GM18505 (cell line): ENCODE data around the gene SDCCAG8.

Experiments
- ATAC-seq: cut with Tn5 transposase; IDR thresholded peaks from one replicate; pipeline ENCODE4 v1.9.1; 2021; ENCODE audit not compliant: unreplicated experiment
- POLR2A ChIP-seq: IDR thresholded peaks from 4 replicates; pipeline ENCODE4 v1.6.1; 2011; ENCODE audit warnings: borderline replicate concordance; ENCODE audit not compliant: insufficient read depth, insufficient read length; ENCODE audit errors: extremely low read depth

SDCCAG8 gene

GRCh38 chr1:243525085-243525487 is 269.2 kb downstream of the SDCCAG8 start:
- ATAC-seq, result no peak
- TF ChIP-seq POLR2A, result no peak

GRCh38 chr1:243526180-243526579 is 270.3 kb downstream of the SDCCAG8 start:
- ATAC-seq, result no peak
- TF ChIP-seq POLR2A, result no peak

- ATAC-seq, result no peak
- no peak for TF ChIP-seq POLR2A
These were observed 272.7 kb downstream of the SDCCAG8 start for GRCh38 chr1:243528459-243529121.

GRCh38 chr1:243529512-243529911 is 273.7 kb downstream of the SDCCAG8 start:
- ATAC-seq, result no peak
- no peak for TF ChIP-seq POLR2A

GRCh38 chr1:243535014-243535413 is 279.2 kb downstream of the SDCCAG8 start:
- no peak for ATAC-seq
- TF ChIP-seq POLR2A, result no peak

GRCh38 chr1:243539636-243540035 is 283.8 kb downstream of the SDCCAG8 start:
- no peak for ATAC-seq

GRCh38 chr1:243542739-243543415 is 287.0 kb downstream of the SDCCAG8 start:
- ATAC-seq, result no peak

More at GRCh38 chr1:243539636-243540035, 283.8 kb downstream of the SDCCAG8 start:
- TF ChIP-seq POLR2A, result no peak

GRCh38 chr1:243543501-243543900 is 287.7 kb downstream of the SDCCAG8 start:
- ATAC-seq, result no peak
- TF ChIP-seq POLR2A, result no peak

More at GRCh38 chr1:243542739-243543415, 287.0 kb downstream of the SDCCAG8 start:
- no peak for TF ChIP-seq POLR2A

GRCh38 chr1:243546457-243546856 is 290.6 kb downstream of the SDCCAG8 start:
- no peak for TF ChIP-seq POLR2A
- no peak for ATAC-seq

- TF ChIP-seq POLR2A, result no peak
- ATAC-seq, result no peak
These were observed 292.1 kb downstream of the SDCCAG8 start for GRCh38 chr1:243547891-243548290.

- TF ChIP-seq POLR2A, result no peak
These were observed 292.7 kb downstream of the SDCCAG8 start for GRCh38 chr1:243548516-243548915.

GRCh38 chr1:243549108-243549507 is 293.3 kb downstream of the SDCCAG8 start:
- no peak for ATAC-seq
- no peak for TF ChIP-seq POLR2A

More at GRCh38 chr1:243548516-243548915, 292.7 kb downstream of the SDCCAG8 start:
- no peak for ATAC-seq
